ENCODE measurements around the gene FLAD1. TPM values are rescaled to one million over a fixed set of nuclear protein-coding genes. Genes with fewer than 3 reads are reported as not detected.
A peak's percentile ranks its signal among the peaks of the same experiment; 100 is the strongest.

FLAD1 gene
- total RNA-seq, 4 donors from 2014 or later: 29.7 to 50.3 (median 46.3) TPM

- DNase-seq: no peak
- H3K27me3 ChIP-seq: no peaks in the 10 kb centered on the region
- H3K4me3 ChIP-seq: no peak overlapping the region
- H3K27ac ChIP-seq: peak overlapping the region in 1 of 4 donors; percentile 99
- H3K36me3 ChIP-seq: peaks cover 0 to 32% (median 0%) of the 10 kb centered on the region in 3 donors
- TF ChIP-seq CTCF (IDR thresholded peaks at IDR 0.05): no peak
- no peak for TF ChIP-seq POLR2A (IDR thresholded peaks at IDR 0.05)
- no peaks in the 10 kb centered on the region for H3K9me3 ChIP-seq
- peaks cover 0 to 40% (median 24%) of the 10 kb centered on the region in 4 donors for H3K4me1 ChIP-seq
Observed at GRCh38 chr1:155019377-155020245, 36.5 kb downstream of the FLAD1 start.

GRCh38 chr1:155022136-155022926, 39.2 kb downstream of the FLAD1 start:
- TF ChIP-seq CTCF (IDR thresholded peaks at IDR 0.05): no peak
- TF ChIP-seq POLR2A (IDR thresholded peaks at IDR 0.05): no peak
- peaks cover 0 to 12% (median 0%) of the 10 kb centered on the region in 3 donors for H3K36me3 ChIP-seq
- DNase-seq: no peak
- H3K27me3 ChIP-seq: no peaks in the 10 kb centered on the region
- no peaks in the 10 kb centered on the region for H3K9me3 ChIP-seq
- no peak overlapping the region for H3K4me3 ChIP-seq
- H3K4me1 ChIP-seq: peaks cover 0 to 17% (median 9%) of the 10 kb centered on the region in 4 donors
- peak overlapping the region in 2 of 4 donors; percentile 52 to 72 for H3K27ac ChIP-seq

GRCh38 chr1:155022927-155023236, 39.7 kb downstream of the FLAD1 start:
- Histone ChIP-seq H3K27ac (peak overlapping the region in 2 of 4 donors; percentile 52 to 72), H3K4me1 (peaks cover 0 to 13% (median 4%) of the 10 kb centered on the region in 4 donors), H3K36me3 (peaks cover 0 to 9% (median 0%) of the 10 kb centered on the region in 3 donors), H3K9me3 (no peaks in the 10 kb centered on the region), H3K4me3 (no peak overlapping the region), H3K27me3 (no peaks in the 10 kb centered on the region)
- DNase-seq: peak in 2 of 3 donors; percentile 70 to 72
- TF ChIP-seq CTCF (IDR thresholded peaks at IDR 0.05) (no peak), POLR2A (IDR thresholded peaks at IDR 0.05) (peak in 1 of 2 donors; percentile 19)

DNA sequence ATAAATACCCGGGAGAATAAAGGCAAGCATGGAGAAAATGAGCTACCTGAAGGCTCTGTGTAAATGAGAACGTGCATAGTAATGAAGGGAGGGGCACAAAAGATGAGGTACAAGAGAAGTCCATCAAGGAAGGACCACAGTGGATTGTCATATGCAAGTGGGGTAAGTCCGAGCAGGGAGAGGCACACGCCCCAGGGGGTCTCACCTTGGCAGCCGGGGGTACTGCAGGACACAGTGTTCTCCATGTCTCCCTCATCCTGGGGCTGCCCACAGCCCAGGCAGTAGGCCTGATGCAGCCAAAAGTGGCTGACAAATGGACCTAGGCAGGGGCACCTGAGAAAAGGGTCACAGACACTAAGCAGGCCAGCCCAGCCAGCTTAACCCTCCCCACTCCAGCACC, 40.5 kb downstream of the FLAD1 start:
- no peak overlapping the region for H3K4me3 ChIP-seq
- H3K27ac ChIP-seq: peak overlapping the region in 1 of 4 donors; percentile 72
- no peak for DNase-seq
- no peaks in the 10 kb centered on the region for H3K9me3 ChIP-seq
- H3K36me3 ChIP-seq: peaks cover 0 to 2% (median 0%) of the 10 kb centered on the region in 3 donors
- H3K27me3 ChIP-seq: no peaks in the 10 kb centered on the region
- TF ChIP-seq POLR2A (IDR thresholded peaks at IDR 0.05) (no peak), CTCF (IDR thresholded peaks at IDR 0.05) (no peak)
- H3K4me1 ChIP-seq: peaks cover 0 to 6% (median 0%) of the 10 kb centered on the region in 4 donors

DNA sequence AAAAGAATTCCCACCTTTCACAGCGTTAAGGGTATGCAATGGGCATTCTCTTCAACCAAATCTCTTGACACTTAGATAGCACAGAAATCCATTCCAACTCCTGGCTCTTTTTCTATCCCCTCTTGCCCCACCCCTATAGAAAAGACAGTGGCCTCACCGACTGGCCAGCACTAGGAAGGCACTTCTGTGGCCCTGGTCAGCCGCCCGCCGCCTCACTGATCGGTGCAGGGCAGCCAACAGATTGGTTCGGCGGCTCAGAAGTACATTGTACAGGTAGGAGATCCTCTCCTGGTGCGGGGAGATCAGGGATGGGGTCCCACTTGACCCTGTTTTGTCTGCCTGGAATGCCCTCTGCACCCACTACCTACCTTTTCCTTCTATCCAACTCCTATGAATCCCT, 41.2 kb downstream of the FLAD1 start:
- no peak for TF ChIP-seq CTCF (IDR thresholded peaks at IDR 0.05)
- TF ChIP-seq POLR2A (IDR thresholded peaks at IDR 0.05): no peak
- no peak for DNase-seq

More for the DNA sequence above, 41.2 kb downstream of the FLAD1 start:
- Histone ChIP-seq H3K4me1 (peaks cover 0 to 5% (median 0%) of the 10 kb centered on the region in 4 donors), H3K27me3 (no peaks in the 10 kb centered on the region), H3K27ac (no peak overlapping the region), H3K36me3 (no peaks in the 10 kb centered on the region), H3K9me3 (no peaks in the 10 kb centered on the region), H3K4me3 (no peak overlapping the region)
